ENCODE data around the gene RSPH9. TPM values are rescaled to one million over a fixed set of nuclear protein-coding genes. Genes with fewer than 3 reads are reported as not detected.

The RSPH9 gene
- total and polyA plus RNA-seq, 2 donors (not counting 3 experiments of a cell fraction or from before 2014, with no cell fraction given): 0.18 to 0.27 TPM

DNA sequence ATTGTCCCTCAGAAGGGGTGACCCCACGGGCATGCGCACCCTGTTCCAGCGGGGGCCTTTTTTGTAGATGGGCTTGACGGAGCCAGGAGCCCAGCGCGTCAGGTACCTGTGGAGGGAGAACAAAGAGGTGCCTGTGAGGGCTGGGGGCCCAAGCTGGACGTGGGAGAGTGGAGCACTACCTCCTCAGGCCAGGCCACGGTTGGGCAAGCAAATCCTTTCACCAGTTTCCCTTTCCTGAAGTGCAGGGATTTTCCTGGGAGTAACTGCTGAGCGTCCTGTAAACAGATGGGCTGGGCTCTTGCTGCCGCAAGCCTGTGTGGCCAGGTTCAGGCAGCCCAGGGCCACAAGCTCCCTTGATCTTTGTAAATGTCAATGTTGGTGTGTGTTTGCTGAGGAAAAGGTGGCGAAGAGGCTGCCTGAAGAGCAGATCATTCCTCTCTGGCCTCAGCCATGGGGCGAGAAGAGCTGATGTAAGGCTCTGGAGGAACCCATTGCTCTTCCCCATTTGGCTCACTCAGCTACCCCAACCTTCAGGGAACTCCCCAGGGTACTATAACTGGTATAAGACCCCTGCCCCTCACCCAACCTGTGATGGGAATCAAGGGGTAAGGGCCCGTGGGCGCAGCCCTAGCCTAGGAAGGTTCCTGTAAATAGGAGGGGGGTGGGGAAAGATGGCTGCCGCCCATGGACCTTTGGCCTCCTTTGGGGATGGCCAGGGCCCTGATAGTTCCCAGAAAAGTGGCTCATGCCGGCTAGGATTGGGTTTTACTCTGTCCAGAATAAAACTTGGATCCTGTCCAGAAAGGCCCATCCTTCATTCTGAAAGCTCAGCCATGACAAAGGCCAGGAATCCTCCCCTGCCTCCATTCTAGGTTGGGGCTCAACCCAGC lies 27.2 kb downstream of the RSPH9 start:
- TF ChIP-seq MYC (IDR thresholded peaks at IDR 0.05; ENCODE audit: low read depth, low read length) (no peak), FOS (IDR thresholded peaks at IDR 0.05; ENCODE audit: borderline replicate concordance, insufficient read depth, low read length) (no peak), EZH2 (IDR thresholded peaks at IDR 0.05; ENCODE audit: borderline replicate concordance, low read depth, low read length, severe bottlenecking) (no peak), POLR2A (IDR thresholded peaks at IDR 0.05; ENCODE audit: low read depth, low read length) (no peak), GATA2 (IDR thresholded peaks at IDR 0.05; ENCODE audit: insufficient read depth, insufficient read length, low read depth, low read length) (no peak), JUN (IDR thresholded peaks at IDR 0.05; ENCODE audit: borderline replicate concordance, insufficient read depth, insufficient read length, low read depth) (no peak), POLR2AphosphoS5 (IDR thresholded peaks at IDR 0.05; ENCODE audit: insufficient read depth, low read depth, low read length) (no peak)
- TF ChIP-seq, protein P1, sequence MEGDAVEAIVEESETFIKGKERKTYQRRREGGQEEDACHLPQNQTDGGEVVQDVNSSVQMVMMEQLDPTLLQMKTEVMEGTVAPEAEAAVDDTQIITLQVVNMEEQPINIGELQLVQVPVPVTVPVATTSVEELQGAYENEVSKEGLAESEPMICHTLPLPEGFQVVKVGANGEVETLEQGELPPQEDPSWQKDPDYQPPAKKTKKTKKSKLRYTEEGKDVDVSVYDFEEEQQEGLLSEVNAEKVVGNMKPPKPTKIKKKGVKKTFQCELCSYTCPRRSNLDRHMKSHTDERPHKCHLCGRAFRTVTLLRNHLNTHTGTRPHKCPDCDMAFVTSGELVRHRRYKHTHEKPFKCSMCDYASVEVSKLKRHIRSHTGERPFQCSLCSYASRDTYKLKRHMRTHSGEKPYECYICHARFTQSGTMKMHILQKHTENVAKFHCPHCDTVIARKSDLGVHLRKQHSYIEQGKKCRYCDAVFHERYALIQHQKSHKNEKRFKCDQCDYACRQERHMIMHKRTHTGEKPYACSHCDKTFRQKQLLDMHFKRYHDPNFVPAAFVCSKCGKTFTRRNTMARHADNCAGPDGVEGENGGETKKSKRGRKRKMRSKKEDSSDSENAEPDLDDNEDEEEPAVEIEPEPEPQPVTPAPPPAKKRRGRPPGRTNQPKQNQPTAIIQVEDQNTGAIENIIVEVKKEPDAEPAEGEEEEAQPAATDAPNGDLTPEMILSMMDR (IDR thresholded peaks at IDR 0.05; ENCODE audit: extremely low read depth in 1 of 2, insufficient read depth in 1 of 2, low read depth in 1 of 2, low read length in 2 of 2): no peak
- TF ChIP-seq, protein P2, sequence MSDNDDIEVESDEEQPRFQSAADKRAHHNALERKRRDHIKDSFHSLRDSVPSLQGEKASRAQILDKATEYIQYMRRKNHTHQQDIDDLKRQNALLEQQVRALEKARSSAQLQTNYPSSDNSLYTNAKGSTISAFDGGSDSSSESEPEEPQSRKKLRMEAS (IDR thresholded peaks at IDR 0.05; ENCODE audit: insufficient read depth, insufficient read length): no peak
- FAIRE-seq: no peak
- peaks cover 5% of the 10 kb centered on the region for H3K4me1 ChIP-seq (ENCODE audit: control insufficient read depth, extremely low read depth, insufficient read depth, low read length)
- H3K4me3 ChIP-seq (replicated peaks in 1 of 3; ENCODE audit: insufficient read depth in 1 of 3, low read depth in 1 of 3, low read length in 3 of 3): no peak overlapping the region
- dilution Hi-C loops (cut with MboI; ENCODE audit: extremely low pct_ligation_motif_present, low sequenced_read_pairs) (no loop called here), intact Hi-C loops (cut with micrococcal nuclease) (no loop called here)
- ChIA-PET CTCF (interaction anchor here (0.7 to 2.5 kb wide), 4 partner anchors 90 to 407 kb away, joined by 3 to 17 read pairs (median 8); partner anchors contain the start of gene VEGFA), POLR2A (no interaction called here)
- H3K79me2 ChIP-seq (ENCODE audit: control insufficient read depth, insufficient read depth, low read length): no peaks in the 10 kb centered on the region
- H3K27me3 ChIP-seq (ENCODE audit: control insufficient read depth in 2 of 2, insufficient read depth in 2 of 2, low read length in 2 of 2): no peaks in the 10 kb centered on the region
- no peak overlapping the region for H3K4me2 ChIP-seq (ENCODE audit: insufficient read depth, low read length)
- no peak overlapping the region for H3K9ac ChIP-seq (replicated peaks; ENCODE audit: extremely low read depth, insufficient read depth, low read length)
- H3K9me3 ChIP-seq (replicated peaks; ENCODE audit: control insufficient read depth, insufficient read depth, low read length): no peaks in the 10 kb centered on the region
- no peak overlapping the region for H2AFZ ChIP-seq (ENCODE audit: low read depth, low read length)
- no peaks in the 10 kb centered on the region for H4K20me1 ChIP-seq (replicated peaks; ENCODE audit: control insufficient read depth, extremely low read depth, insufficient read depth, low read length)
- no peak overlapping the region for H3K27ac ChIP-seq (ENCODE audit: insufficient read depth, low read depth, low read length)
- no peaks in the 10 kb centered on the region for H3K9me1 ChIP-seq (replicated peaks; ENCODE audit: control insufficient read depth, extremely low read depth, insufficient read depth, low read length)
- no TSS peak for BruUV-seq (replicated peaks)
- DNase-seq (ENCODE audit: low read depth, low spot score): no peak
- peaks cover 2 to 36% of the 10 kb centered on the region in 2 experiments for H3K36me3 ChIP-seq (ENCODE audit: control insufficient read depth in 2 of 2, extremely low read depth in 1 of 2, insufficient read depth in 2 of 2, low read length in 2 of 2)

Data from endothelial cell of umbilical vein (primary cell).